RWPE1 (cell line): ENCODE measurements around the gene COL27A1.

Experiments used
- CTCF ChIA-PET: fragments of 350-600 bp; sonication (Branson Sonifier 250); formaldehyde crosslinking; extraction: SDS; loops from one replicate; lab custom pipeline; 2021; lab: Yijun Ruan, JAX
- POLR2A ChIA-PET: fragments of 400-600 bp; formaldehyde crosslinking; extraction: SDS; loops from one replicate; lab custom pipeline; 2020; ENCODE audit warnings: antibody characterized with exemption; ENCODE audit not compliant: low non-redundant PET; lab: Yijun Ruan, JAX
- DNase-seq: peaks from one replicate; pipeline ENCODE4 v3.0.0; 2012; ENCODE audit warnings: low spot score
- H3K27ac ChIP-seq: fragments of 450-650 bp; 2 replicates; pipeline ENCODE4 v1.5.1; 2017
- CTCF ChIP-seq: fragments of 450-650 bp; conservative IDR thresholded peaks from 2 replicates; pipeline ENCODE4 v1.5.1; 2017; ENCODE audit warnings: low read depth, mild to moderate bottlenecking

COL27A1 gene

GRCh38 chr9:114178076-114178475, 22.7 kb downstream of the COL27A1 start:
- POLR2A ChIA-PET: no interaction called here

DNA sequence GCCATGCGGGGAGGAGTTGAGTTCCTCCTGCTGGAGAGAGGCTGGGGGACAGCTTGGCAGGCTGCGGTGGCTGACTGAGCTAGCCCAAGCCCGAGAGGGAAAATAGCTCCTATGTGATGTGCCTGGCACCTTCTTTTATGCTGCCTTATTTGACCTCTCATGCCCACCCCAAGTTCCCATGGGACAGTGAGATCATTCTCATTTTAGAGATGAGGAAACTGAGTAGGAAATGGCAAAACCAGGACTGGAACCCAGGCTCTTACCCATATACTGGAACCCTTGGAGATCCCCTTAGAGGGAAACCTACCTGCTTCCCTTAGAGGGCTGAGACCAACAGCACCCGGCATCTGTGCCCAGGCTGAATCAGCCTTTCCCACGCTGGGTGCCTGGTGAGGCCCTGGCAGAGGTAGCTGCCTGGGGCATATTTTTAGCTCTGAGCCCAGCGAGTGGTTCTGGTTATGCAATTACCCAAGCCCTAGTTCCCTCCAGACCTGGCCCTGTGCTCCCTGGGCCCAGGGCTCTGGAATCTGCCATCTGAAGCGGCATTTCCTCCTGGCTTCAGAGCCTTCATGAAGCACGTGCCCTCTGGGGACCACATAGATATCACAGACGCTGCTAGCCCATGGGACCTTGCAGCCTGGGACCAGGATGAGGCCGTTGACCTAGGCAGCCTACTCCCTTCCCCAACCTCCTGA, 23.6 kb downstream of the COL27A1 start:
- CTCF ChIA-PET: interaction anchor here (3.1 kb wide), 1 partner anchor 24 kb away, joined by 13 read pairs; the partner anchor contains the start of gene COL27A1
- POLR2A ChIA-PET: no interaction called here
- no peak for TF ChIP-seq CTCF
- DNase-seq: no peak
- no peak overlapping the region for H3K27ac ChIP-seq

More at GRCh38 chr9:114178076-114178475, 22.7 kb downstream of the COL27A1 start:
- no peak for DNase-seq
- TF ChIP-seq CTCF: no peak
- peak overlapping the region; percentile 60 for H3K27ac ChIP-seq
- CTCF ChIA-PET: interaction anchor here (0.6 to 3.1 kb wide), 3 partner anchors 23 to 83 kb away, joined by 4 to 13 read pairs (median 8); partner anchors contain the start of gene COL27A1

GRCh38 chr9:114179516-114179915, 24.2 kb downstream of the COL27A1 start:
- CTCF ChIA-PET: interaction anchor here (3.1 kb wide), 1 partner anchor 24 kb away, joined by 13 read pairs; the partner anchor contains the start of gene COL27A1

DNA sequence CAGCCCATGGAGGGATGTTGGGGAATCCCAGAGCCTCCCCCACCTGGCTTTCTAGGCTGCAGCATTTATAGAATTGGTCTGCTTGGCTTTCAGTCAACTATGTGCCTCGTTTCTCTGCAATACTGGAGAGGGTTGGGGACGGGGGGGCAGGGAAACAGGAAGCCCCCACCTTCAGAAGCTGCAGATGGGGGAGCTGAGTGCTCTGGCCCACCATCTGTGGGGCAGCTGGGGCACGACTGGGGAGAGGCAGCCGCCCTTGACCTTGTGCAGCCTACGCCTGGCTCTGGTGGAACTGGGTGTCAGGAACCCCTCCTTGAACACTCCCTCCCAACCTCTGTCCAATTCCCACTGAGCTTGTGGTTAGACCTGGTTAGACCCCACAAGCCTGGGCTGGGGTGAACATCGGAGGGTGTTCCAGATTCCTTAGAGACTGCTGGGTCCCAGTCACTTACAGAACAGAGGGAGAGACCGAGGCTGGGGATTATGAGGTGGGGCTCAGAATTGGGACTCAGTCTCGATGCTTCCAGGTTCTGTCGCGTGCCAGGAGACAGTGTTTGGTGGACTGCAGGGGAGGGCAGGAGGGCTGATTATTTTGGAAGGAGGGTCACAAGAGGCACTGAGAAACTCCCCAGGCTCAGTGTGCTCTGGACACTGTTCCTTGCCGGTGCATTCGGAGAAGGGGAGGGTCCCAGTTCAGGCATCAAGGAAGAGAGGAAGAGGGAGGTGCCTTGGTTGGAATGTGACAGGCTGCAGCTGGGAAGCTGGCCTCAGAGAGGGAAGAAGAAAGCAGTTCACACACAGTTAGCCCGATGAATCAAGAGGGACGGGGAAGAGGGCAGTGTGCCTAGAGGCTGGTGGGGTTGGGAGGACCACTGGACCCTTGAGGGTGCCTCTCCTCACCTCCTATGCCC, 25.6 kb downstream of the COL27A1 start:
- DNase-seq: no peak
- CTCF ChIA-PET: no interaction called here
- TF ChIP-seq CTCF: no peak
- no peak overlapping the region; the same call in 1 of the 2 replicates for H3K27ac ChIP-seq
- POLR2A ChIA-PET: no interaction called here

More at GRCh38 chr9:114179516-114179915, 24.2 kb downstream of the COL27A1 start:
- POLR2A ChIA-PET: no interaction called here
- TF ChIP-seq CTCF: no peak
- H3K27ac ChIP-seq: no peak overlapping the region
- DNase-seq: no peak

DNA sequence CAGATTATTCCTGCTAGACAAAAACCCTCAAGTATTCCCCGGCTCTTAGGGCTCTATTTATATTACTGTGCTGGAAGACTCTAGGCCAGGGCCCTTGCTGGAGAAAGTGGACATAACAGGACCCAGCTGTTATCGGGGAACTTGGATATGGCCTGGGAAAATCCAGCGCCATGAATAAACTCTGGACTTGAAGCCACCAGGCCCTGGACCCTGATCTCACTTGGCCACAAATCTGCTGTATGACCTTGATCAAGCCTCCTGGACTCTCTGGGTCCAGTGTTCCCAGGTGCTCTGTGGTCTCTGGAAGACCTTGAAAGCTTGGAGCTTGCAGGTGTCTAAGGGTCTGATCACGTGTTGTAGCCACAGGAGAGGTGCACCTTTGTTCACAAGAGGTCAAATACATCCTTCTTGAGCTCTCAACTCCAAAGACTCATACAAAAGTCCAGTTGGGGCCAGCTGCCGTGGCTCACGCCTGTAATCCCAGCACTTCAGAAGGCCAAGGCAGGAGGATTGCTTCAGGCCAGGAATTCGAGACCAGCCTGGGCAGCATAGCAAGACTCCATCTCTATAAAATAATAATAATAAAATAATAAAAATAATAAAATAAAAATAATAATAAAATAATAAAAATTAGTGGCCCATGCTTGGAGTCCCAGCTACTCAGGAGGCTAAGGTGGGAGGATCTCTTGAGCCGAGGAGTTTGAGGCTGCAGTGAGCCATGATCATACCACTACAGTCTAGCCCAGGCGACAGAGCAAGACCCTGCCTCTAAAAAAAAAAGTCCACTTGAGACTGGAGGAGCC, 26.5 kb downstream of the COL27A1 start:
- ChIA-PET CTCF (interaction anchor here (0.5 to 0.9 kb wide), 5 partner anchors 17 to 957 kb away, joined by 3 to 8 read pairs (median 3); no protein-coding TSS in a partner anchor), POLR2A (no interaction called here)
- no peak for TF ChIP-seq CTCF
- no peak overlapping the region; the same call in 1 of the 2 replicates for H3K27ac ChIP-seq
- no peak for DNase-seq
